IPS-NIHi7 (cell line): ENCODE measurements around the gene ANTXR1.

ENCODE experiments used
- DNase-seq: peaks from one replicate; pipeline ENCODE4 v3.0.0; 2012; ENCODE audit warnings: mixed read lengths; ENCODE audit errors: extremely low spot score

Gene ANTXR1

GRCh38 chr2:69131983-69132675 lies 119.2 kb downstream of the ANTXR1 start:
- DNase-seq, result no peak

DNA sequence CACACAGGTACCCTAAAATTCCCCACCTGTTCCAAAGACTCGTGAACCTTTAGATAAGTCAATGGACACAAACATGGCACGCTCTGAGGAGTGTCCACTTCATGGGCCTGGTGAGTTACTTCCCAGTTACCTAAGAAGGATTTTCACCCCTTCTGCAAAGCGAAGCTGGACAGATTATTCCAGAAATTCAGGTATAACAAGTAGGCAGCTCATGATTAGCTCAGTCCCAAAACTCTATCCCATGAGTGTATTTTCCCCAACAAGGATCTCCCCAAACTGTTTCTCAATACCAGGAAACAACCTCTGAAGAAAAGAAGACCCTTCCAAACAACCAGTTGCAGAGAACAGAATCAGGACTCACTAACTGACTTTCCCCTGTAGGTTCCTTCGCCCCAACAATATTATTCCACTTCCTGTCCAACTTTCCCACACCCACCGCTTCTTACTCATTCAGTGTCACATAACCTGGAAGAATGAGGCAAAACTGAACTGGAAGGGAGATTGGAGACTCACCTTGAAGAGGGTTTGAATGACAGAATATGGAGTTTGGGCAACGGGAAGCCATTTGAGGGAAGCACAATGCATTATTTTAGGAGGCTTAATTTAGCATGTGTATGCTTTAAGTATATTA lies 120.1 kb downstream of the ANTXR1 start:
- DNase-seq, result no peak

- no peak for DNase-seq
These were observed 120.9 kb downstream of the ANTXR1 start for GRCh38 chr2:69133898-69134297.

DNA sequence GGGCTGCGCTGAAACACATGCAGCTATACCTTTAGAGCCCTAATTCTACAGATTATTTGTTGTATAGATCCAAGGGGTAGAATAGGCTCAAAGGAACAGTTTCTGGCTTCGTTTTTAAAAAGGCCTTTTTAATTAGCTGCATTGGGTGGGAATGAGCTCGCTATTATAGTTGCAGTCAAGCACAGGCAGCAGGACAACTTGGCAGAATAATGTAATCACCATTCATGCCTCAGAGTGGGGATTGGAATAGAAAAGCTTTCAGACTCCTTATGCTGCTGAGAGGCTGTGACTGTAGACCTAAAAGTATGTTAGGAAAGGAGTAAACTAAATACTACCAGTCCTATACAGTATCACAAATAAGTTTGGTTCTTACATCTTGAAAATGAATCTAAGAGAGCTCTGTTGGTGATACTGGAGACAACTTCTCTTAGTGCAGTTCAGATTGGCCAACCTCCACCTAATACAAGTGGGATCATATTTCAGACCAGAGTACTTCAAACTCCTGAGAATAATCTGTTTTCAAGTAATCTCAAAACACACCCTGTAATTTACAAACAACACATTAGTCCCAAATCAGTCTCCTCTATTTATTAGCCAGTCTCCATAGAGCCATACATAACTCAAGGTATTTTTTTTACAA lies 121.4 kb downstream of the ANTXR1 start:
- no peak for DNase-seq

GRCh38 chr2:69138247-69138772 lies 125.3 kb downstream of the ANTXR1 start:
- no peak for DNase-seq

GRCh38 chr2:69138793-69139459 lies 125.9 kb downstream of the ANTXR1 start:
- no peak for DNase-seq

DNA sequence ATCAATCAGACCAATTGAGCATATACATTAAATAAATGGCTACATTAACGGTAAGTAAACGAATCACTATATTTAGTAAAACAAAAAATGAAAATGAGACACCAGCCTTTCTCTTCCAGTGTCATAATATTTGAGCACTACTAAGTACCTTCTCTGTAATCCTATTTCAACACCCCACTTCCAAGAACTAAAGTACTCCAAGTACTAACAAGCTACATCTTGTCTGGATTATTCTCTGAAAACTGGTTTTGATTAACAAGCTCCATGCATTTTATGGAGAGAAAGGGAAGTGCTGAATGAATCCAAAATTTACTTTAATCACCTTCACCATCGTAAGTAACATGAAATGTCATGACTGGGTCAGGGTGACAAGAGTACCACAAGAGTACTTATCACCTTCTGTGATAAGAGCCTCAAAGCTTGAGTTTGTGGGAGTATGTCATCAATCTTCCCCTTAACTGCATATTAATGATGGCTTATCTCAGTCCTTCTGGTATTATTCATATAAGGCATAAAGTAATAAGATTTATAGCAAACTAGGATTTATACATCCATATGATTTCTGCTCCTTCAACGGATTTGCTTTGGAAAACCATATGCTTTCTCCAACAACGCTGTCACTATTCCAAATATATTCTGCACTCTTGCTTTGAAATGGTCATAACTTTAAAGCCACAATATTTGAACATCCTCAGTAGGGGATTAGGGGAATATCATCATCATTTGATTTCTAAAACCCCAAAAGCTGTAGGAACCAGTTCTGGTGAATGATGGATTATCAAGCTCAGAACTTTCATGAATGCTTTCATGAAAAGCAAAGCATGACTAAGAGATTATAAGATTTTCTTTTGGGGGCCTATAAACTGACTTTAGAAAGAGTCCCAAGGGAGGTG lies 127.0 kb downstream of the ANTXR1 start:
- DNase-seq, result no peak

GRCh38 chr2:69141061-69141460 lies 128.1 kb downstream of the ANTXR1 start:
- no peak for DNase-seq

DNA sequence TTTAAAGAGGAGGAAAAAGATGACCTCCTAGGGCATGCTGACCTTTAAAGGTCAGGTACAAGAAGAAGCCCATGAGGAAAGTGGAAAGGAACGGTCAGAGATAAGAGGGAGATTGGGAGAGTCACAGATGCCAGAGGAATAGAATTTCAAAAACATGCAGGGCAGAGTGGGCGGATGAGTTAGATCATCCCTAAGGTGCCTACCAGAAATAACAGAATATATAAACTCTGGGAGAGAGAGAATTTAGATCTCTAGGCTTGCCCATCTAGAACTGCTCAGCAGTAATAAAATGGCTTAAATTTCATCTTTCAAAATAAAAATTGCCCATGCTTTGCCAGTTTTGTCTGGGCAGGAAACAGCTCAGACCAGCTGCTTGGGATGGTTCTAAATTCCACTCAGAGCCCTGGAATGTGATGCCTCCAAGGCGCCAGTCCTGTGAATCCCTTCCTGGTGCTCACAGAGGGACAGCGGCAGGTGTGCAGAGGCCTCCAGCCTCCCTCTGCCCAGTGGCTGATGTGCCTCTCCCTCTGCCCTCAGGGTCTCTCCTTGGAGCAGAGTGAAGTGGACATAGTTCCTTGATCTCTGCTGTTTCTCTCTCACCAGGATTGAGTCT lies 130.9 kb downstream of the ANTXR1 start:
- no peak for DNase-seq

DNA sequence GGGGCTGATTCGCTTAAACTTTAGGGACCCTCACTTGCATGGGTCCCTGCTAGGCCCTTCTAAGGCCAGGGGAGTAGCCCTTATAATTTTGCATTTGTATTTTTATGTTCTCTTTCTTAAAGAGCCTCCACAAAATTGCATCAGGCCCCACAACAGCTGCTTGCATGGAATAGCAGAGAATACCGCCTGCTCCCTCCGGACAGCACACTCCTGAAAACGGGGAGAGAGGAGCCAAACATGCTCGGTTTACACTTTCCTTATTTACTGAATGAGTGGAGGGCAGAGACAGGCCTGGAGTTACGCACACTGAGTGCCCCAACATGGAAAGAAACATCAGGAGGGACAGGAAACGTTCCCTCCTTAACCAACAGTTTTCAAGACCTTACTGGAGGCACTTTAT lies 132.2 kb downstream of the ANTXR1 start:
- DNase-seq, result no peak

DNA sequence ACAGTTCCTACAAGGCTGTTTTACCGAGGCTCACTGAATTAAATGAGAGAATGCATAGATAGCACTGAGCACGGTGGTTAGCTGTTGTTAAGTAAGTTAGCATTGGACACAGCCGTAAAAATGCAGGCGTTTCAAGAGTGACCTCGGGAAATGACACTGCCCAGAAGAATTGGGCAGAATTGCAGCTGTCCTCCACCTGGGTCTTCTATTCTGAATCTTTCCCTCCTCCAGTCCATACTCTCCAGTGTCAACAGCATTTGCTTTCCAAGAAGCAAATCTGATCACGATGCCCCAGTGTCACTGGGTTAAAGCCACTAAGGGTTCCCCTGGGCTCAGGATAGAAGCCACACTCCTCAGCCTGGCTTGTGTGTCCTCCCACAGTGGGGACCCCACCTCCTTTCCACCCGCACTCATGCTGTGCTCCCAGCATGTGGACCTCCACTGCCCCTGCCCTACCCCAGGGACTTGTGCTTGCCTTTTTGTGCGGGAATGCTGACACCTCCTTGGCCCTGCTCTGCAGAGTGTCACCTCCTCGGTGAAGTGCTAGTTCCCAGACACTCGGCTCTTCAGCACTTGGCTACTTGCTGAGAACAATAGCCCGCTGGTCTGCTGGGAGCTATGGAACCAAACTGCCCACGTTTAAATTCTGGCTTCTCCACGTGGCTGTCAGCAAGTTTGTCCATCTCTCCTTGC lies 135.0 kb downstream of the ANTXR1 start:
- DNase-seq, result peak; percentile 19

DNA sequence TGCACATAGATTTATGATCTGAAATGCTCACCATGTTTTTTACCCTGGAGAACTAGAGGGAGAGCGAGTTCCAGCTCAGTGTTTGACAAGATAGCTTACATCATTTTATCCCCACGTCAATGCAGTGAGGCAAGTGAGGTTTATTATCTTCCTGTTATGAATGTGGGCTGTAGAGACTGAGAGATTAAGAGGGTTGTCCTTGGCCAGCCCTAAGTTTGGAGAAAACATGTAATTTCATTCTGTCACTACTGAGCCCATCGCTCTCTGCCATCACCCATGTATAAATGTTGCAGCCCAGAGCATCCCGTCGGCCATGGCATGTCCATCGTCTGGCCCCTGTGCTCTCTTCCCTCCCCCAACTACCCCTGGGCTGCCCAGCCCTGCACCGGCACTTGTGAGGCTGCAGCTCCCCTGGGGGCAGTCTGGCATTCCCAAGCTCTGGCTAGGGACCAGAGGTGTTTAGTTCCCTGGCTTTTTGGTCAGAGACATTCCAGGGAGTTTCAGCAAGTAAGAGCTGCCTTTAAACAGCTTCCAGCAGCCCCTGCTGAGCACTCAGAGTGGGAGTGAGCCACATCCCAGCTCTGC lies 136.7 kb downstream of the ANTXR1 start:
- peak; percentile 69 for DNase-seq

GRCh38 chr2:69151931-69152330 lies 139.0 kb downstream of the ANTXR1 start:
- no peak for DNase-seq

- DNase-seq, result no peak
These were observed 140.0 kb downstream of the ANTXR1 start for GRCh38 chr2:69152847-69153583.

DNA sequence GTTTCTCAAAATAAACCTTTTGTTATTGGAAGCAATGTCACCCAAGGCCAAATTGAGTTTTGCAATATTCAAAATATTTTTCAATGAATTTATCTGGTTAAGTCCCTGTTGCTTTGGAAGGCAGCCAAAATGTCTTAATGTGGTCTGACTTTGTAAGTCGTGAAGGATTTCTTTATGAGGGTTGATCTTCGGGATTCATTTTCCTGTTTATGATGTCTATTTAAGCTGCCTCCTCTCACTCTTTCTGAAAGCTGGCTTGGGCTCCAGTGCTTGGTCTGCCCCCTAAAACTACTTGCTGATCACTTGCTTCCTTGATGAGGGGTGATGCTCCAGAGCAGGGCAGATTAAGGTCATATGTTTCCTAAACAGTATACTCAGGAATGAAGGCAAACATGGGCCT lies 141.1 kb downstream of the ANTXR1 start:
- DNase-seq, result no peak

DNA sequence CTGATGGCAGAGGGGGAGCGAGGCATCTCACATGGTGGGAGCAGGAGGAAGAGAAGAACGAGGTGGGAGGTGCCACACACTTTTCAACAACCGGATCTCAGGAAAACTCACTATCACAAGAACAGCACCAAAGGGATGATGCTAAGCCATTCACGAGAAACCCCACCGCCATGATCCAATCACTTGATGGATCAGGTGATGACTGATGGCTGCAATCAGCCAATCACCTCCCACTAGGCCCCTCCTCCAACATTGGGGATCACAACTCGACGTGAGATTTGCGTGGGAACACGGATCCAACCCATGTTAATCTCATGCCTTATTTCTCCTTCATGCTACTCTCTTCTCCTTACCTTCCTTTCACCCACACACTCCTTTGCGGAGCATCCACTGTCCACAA lies 143.6 kb downstream of the ANTXR1 start:
- DNase-seq, result no peak

DNA sequence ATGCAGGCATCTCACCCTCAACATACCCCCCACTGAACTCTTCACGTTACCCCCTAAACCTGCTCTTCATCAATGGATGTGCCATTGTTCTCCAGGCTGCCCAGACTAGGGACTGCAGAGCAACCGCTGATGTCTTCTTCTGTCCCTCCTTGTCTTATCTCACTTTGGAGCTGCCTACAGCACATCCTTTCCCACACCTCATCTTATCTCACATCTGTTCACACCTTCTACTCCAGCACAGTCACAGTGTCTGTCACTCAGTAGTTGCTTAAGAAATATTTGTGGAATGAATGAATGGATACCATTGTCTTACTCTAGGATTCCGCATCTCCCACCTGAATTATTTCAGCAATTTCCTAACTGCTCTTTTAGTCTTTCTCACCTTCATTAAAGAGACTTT lies 144.5 kb downstream of the ANTXR1 start:
- DNase-seq, result no peak

DNA sequence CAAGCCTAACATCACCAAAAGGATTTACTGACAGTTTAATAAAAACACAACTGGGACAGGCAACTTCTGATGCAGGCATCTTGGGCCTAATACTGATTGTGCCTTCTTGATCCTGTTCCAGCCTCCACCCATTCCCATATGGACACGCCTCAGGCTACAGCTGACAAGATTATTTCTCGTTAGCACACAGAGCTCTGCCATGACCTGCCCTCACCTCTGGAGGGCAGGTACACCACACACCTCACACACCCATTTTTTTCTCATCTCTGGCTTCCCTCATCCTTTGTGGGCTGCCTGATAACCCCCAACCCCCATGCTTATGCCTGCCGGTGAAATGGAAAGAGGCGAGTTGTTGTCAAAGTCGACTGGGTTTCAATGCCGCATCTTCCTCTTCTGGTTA lies 147.0 kb downstream of the ANTXR1 start:
- peak; percentile 72 for DNase-seq

GRCh38 chr2:69162057-69162456 lies 149.1 kb downstream of the ANTXR1 start:
- DNase-seq, result no peak
